H9 (cell line): ENCODE data around the gene MSI2. TPM values are rescaled to one million over a fixed set of nuclear protein-coding genes. Genes with fewer than 3 reads are reported as not detected.

Source experiments
- DNase-seq: peaks from one replicate; pipeline ENCODE4 v3.0.0-alpha.2; 2017
- H2AFZ ChIP-seq: one replicate; pipeline ENCODE4 v1.6.1; 2013; ENCODE audit warnings: mild to moderate bottlenecking, low read length, control low read depth, moderate library complexity
- H2AK5ac ChIP-seq: 2 replicates; pipeline ENCODE4 v1.6.1; 2013; ENCODE audit warnings: low read length, control low read depth, mixed read lengths; ENCODE audit not compliant: insufficient read length
- H2BK120ac ChIP-seq: one replicate; pipeline ENCODE4 v1.6.1; 2013; ENCODE audit warnings: low read depth, mild to moderate bottlenecking, low read length, control low read depth, inconsistent platforms; ENCODE audit not compliant: poor library complexity, severe bottlenecking
- H2BK12ac ChIP-seq: 2 replicates; pipeline ENCODE4 v1.6.1; 2013; ENCODE audit warnings: low read length, control low read depth, mixed read lengths, low read depth; ENCODE audit not compliant: insufficient read length
- H2BK15ac ChIP-seq: 2 replicates; pipeline ENCODE4 v1.6.1; 2013; ENCODE audit warnings: low read depth, low read length, control low read depth
- H2BK20ac ChIP-seq: one replicate; pipeline ENCODE4 v1.6.1; 2013; ENCODE audit warnings: low read depth, mild to moderate bottlenecking, low read length, control low read depth, inconsistent platforms; ENCODE audit not compliant: poor library complexity, severe bottlenecking
- H2BK5ac ChIP-seq: 2 replicates; pipeline ENCODE4 v1.6.1; 2013; ENCODE audit warnings: low read length, control low read depth, mixed read lengths; ENCODE audit not compliant: insufficient read length
- H3K14ac ChIP-seq: 2 replicates; pipeline ENCODE4 v1.6.1; 2013; ENCODE audit warnings: low read length, control low read depth; ENCODE audit not compliant: insufficient read depth
- H3K18ac ChIP-seq: 2 replicates; pipeline ENCODE4 v1.6.1; 2013; ENCODE audit warnings: low read depth, mild to moderate bottlenecking, mixed read lengths, low read length, control low read depth; ENCODE audit not compliant: insufficient read length
- H3K23ac ChIP-seq: 2 replicates; pipeline ENCODE4 v1.6.1; 2013; ENCODE audit warnings: low read length, control low read depth, mixed read lengths, low read depth; ENCODE audit not compliant: insufficient read length
- H3K23me2 ChIP-seq: 2 replicates; pipeline ENCODE4 v1.6.1; 2013; ENCODE audit warnings: low read depth, mild to moderate bottlenecking, mixed read lengths, low read length, control low read depth; ENCODE audit not compliant: insufficient read length, poor library complexity, severe bottlenecking
- H3K27ac ChIP-seq: 2 replicates; pipeline ENCODE4 v1.5.1; 2013; ENCODE audit warnings: low read length, control low read depth, mixed read lengths, low read depth; ENCODE audit not compliant: insufficient read length
- H3K27me3 ChIP-seq: 2 replicates; pipeline ENCODE4 v1.6.1; 2013; ENCODE audit warnings: low read length, control low read depth, inconsistent platforms; ENCODE audit not compliant: insufficient read depth
- H3K4ac ChIP-seq: 2 replicates; pipeline ENCODE4 v1.6.1; 2013; ENCODE audit warnings: low read depth, mild to moderate bottlenecking, control low read depth, inconsistent platforms, low read length, moderate library complexity
- H3K4me1 ChIP-seq: 2 replicates; pipeline ENCODE4 v1.6.1; 2013; ENCODE audit warnings: low read length, control low read depth, inconsistent platforms; ENCODE audit not compliant: insufficient read depth
- H3K4me2 ChIP-seq: 2 replicates; pipeline ENCODE4 v1.6.1; 2013; ENCODE audit warnings: low read length, control low read depth, mixed read lengths; ENCODE audit not compliant: insufficient read length, insufficient read depth
- H3K56ac ChIP-seq: 2 replicates; pipeline ENCODE4 v1.6.1; 2013; ENCODE audit warnings: low read depth, mild to moderate bottlenecking, mixed read lengths, low read length, control low read depth; ENCODE audit not compliant: insufficient read length
- H3K79me1 ChIP-seq: 2 replicates; pipeline ENCODE4 v1.6.1; 2013; ENCODE audit warnings: low read depth, mild to moderate bottlenecking, moderate library complexity, low read length, control low read depth, inconsistent platforms; ENCODE audit not compliant: insufficient read depth, poor library complexity, severe bottlenecking
- H3K79me2 ChIP-seq: 2 replicates; pipeline ENCODE4 v1.6.1; 2013; ENCODE audit warnings: low read length, control low read depth, inconsistent platforms; ENCODE audit not compliant: insufficient read depth
- H3K9ac ChIP-seq: 2 replicates; pipeline ENCODE4 v1.6.1; 2013; ENCODE audit warnings: low read length, control low read depth, mixed read lengths; ENCODE audit not compliant: insufficient read length; ENCODE audit errors: extremely low read depth
- H3K9me3 ChIP-seq: one replicate; pipeline ENCODE4 v1.6.1; 2013; ENCODE audit warnings: low read depth, low read length, inconsistent platforms; ENCODE audit not compliant: control insufficient read depth
- H3T11ph ChIP-seq: one replicate; pipeline ENCODE4 v1.6.1; 2013; ENCODE audit warnings: mild to moderate bottlenecking, low read length, control low read depth, inconsistent platforms
- H4K20me1 ChIP-seq: one replicate; pipeline ENCODE4 v1.6.1; 2013; ENCODE audit not compliant: control insufficient read depth, insufficient read length, insufficient read depth
- H4K5ac ChIP-seq: 2 replicates; pipeline ENCODE4 v1.6.1; 2013; ENCODE audit warnings: low read depth, mild to moderate bottlenecking, mixed read lengths, low read length, control low read depth; ENCODE audit not compliant: insufficient read length
- H4K8ac ChIP-seq: replicated peaks from 2 replicates; pipeline ENCODE4 v1.6.1; 2013; ENCODE audit warnings: low read length, control low read depth, mixed read lengths, low read depth; ENCODE audit not compliant: insufficient read length
- H4K91ac ChIP-seq: 2 replicates; pipeline ENCODE4 v1.6.1; 2013; ENCODE audit warnings: low read depth, mild to moderate bottlenecking, moderate library complexity, mixed read lengths, low read length, control low read depth; ENCODE audit not compliant: insufficient read length
- H3K27ac Mint-ChIP-seq, 3 experiments: 2 replicates in 2 of 3; 3 replicates in 1 of 3; pipeline ENCODE4 v1.8.0; 2020 to 2021; ENCODE audit warnings: mixed read lengths in 3 of 3, mild to moderate bottlenecking in 1 of 3, moderate library complexity in 1 of 3
- H3K27me3 Mint-ChIP-seq: 2 replicates; pipeline ENCODE4 v1.8.0; 2021; ENCODE audit warnings: low read depth, mild to moderate bottlenecking, moderate library complexity, mixed read lengths
- H3K36me3 Mint-ChIP-seq, 3 experiments: 2 replicates in 2 of 3; 3 replicates in 1 of 3; pipeline ENCODE4 v1.8.0; 2020 to 2021; ENCODE audit warnings: low read depth in 3 of 3, mixed read lengths in 3 of 3; ENCODE audit not compliant: insufficient read depth in 1 of 3
- H3K4me1 Mint-ChIP-seq, 2 experiments: 2 replicates each; pipeline ENCODE4 v1.8.0; 2020; ENCODE audit warnings: mixed read lengths in 2 of 2
- H3K4me3 Mint-ChIP-seq, 2 experiments: 2 replicates in 1 of 2; 3 replicates in 1 of 2; pipeline ENCODE4 v1.8.0; 2020 to 2021; ENCODE audit warnings: mild to moderate bottlenecking in 2 of 2, mixed read lengths in 2 of 2, moderate library complexity in 1 of 2
- H3K9me3 Mint-ChIP-seq, 2 experiments: 2 replicates in 1 of 2; 3 replicates in 1 of 2; pipeline ENCODE4 v1.8.0; 2020; ENCODE audit warnings: mild to moderate bottlenecking in 2 of 2, mixed read lengths in 2 of 2, moderate library complexity in 1 of 2
- WGBS: extraction: QIAGEN DNeasy Blood & Tissue Kit; methylation state at CpG from one replicate; pipeline ENCODE4 v1.1.7; 2013; ENCODE audit warnings: missing lambda C conversion rate, low lambda C conversion rate, mixed read lengths; ENCODE audit not compliant: insufficient read length; ENCODE audit errors: extremely low coverage; 5-methylcytosine and 5-hydroxymethylcytosine counted together
- total RNA-seq: library from RNA; stranded (reverse); gene quantifications from 2 replicates; pipeline ENCODE4 v1.2.1, GENCODE V29; 2021
- TF ChIP-seq, protein P1 (sequence below): fragments of 200-600 bp; sonication (generic); conservative IDR thresholded peaks from 3 replicates; pipeline ENCODE4 v1.8.0; 2021; ENCODE audit warnings: antibody characterized with exemption, mild to moderate bottlenecking

Gene MSI2
- total RNA-seq, 1 experiment from 2014 or later: 98.5 TPM

DNA sequence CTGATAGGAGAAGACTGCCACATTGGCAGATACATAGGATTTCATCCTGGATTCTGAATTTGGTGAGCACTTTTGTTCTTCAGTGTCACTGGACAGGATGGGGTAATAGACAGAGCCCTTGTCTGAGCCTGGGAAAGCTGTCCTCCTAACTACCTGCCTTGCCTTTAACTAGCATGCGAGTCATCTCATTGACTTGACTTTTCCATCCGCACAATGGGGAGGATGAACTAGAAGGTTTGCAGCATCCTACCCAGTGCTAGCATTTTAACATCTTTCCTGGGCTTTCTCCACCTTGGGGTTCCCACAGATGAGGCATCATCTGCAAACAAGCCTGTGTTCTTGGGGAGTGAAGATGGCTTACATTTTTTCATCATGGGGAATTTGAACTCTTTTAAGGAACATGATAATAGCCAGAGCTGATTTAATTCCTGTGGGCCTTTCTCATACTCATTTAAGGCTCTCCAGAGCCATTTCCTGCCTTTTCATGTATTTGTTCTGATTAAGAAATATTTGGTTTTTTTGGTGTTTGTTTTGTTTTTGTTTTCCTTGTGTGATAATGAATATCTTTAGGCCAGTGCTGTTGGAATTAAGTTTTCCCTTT is 139.5 kb downstream of the MSI2 start:
- H3K27me3 Mint-ChIP-seq: peaks cover 1% of the 10 kb centered on the region; the same call in 1 of the 2 replicates
- Histone ChIP-seq H2BK5ac (no peak overlapping the region), H4K91ac (no peak overlapping the region), H3K56ac (no peak overlapping the region), H2BK20ac (no peak overlapping the region), H2AK5ac (no peak overlapping the region), H3K23me2 (no peaks in the 10 kb centered on the region), H3K14ac (no peak overlapping the region), H3K27ac (no peak overlapping the region), H2BK15ac (no peak overlapping the region), H2BK12ac (no peak overlapping the region), H3K4ac (no peak overlapping the region), H3K79me1 (no peaks in the 10 kb centered on the region), H3K18ac (no peak overlapping the region), H3K4me1 (peaks cover 8% of the 10 kb centered on the region; the same call in 1 of the 2 replicates), H3K4me2 (no peak overlapping the region), H4K5ac (no peak overlapping the region), H3K9ac (no peak overlapping the region), H3T11ph (no peak overlapping the region), H2AFZ (no peak overlapping the region), H3K27me3 (no peaks in the 10 kb centered on the region), H4K8ac (no peak overlapping the region), H3K9me3 (no peaks in the 10 kb centered on the region), H3K79me2 (no peaks in the 10 kb centered on the region; the same call in 1 of the 2 replicates), H3K23ac (no peak overlapping the region), H2BK120ac (no peak overlapping the region), H4K20me1 (no peaks in the 10 kb centered on the region)
- peak overlapping the region in 2 of 3 experiments; percentile 34 to 77; a peak in 3 of 7 replicates for H3K27ac Mint-ChIP-seq
- peaks cover 39 to 44% of the 10 kb centered on the region in 2 experiments for H3K4me1 Mint-ChIP-seq
- TF ChIP-seq, protein P1, sequence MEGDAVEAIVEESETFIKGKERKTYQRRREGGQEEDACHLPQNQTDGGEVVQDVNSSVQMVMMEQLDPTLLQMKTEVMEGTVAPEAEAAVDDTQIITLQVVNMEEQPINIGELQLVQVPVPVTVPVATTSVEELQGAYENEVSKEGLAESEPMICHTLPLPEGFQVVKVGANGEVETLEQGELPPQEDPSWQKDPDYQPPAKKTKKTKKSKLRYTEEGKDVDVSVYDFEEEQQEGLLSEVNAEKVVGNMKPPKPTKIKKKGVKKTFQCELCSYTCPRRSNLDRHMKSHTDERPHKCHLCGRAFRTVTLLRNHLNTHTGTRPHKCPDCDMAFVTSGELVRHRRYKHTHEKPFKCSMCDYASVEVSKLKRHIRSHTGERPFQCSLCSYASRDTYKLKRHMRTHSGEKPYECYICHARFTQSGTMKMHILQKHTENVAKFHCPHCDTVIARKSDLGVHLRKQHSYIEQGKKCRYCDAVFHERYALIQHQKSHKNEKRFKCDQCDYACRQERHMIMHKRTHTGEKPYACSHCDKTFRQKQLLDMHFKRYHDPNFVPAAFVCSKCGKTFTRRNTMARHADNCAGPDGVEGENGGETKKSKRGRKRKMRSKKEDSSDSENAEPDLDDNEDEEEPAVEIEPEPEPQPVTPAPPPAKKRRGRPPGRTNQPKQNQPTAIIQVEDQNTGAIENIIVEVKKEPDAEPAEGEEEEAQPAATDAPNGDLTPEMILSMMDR: no peak
- no peak overlapping the region for H3K4me3 Mint-ChIP-seq
- H3K9me3 Mint-ChIP-seq: peaks cover 3 to 17% of the 10 kb centered on the region in 2 experiments; a peak in 4 of 5 replicates
- no CpG with 5 or more reads among the region's 2 CpGs for WGBS
- peaks cover 20 to 29% (median 26%) of the 10 kb centered on the region in 3 experiments for H3K36me3 Mint-ChIP-seq
- DNase-seq: no peak
